Bronchial epithelial cell (primary cell): Measurements from ENCODE around the gene RASSF4. TPM values are rescaled to one million over a fixed set of nuclear protein-coding genes. Genes with fewer than 3 reads are reported as not detected.
A peak's percentile ranks its signal among the peaks of the same experiment; 100 is the strongest.

ENCODE experiments used
- DNase-seq: peaks from one replicate; pipeline ENCODE4 v3.0.0-alpha.2; 2010; ENCODE audit warnings: low read depth
- FAIRE-seq: peaks from 2 replicates; lab custom pipeline; 2011; peaks lifted over from hg19 to GRCh38; lab: Jason Lieb, UNC
- H3K27me3 ChIP-seq: 2 replicates; pipeline ENCODE4 v1.5.1; 2011; ENCODE audit warnings: low read length; ENCODE audit not compliant: control insufficient read depth, insufficient read depth
- H3K36me3 ChIP-seq: 2 replicates; pipeline ENCODE4 v1.5.1; 2011; ENCODE audit warnings: low read length; ENCODE audit not compliant: control insufficient read depth, insufficient read depth
- H3K4me3 ChIP-seq: 2 replicates; pipeline ENCODE4 v1.5.1; 2011; ENCODE audit warnings: mild to moderate bottlenecking, low read depth, low read length, control low read depth
- total RNA-seq: library from RNA; depleted of rRNA; stranded (reverse); fragments of >200 nt; gene quantifications from 2 replicates; pipeline ENCODE4 v1.2.1, GENCODE V29; 2014
- TF ChIP-seq, protein P1 (sequence below): IDR thresholded peaks from 2 replicates; pipeline ENCODE4 v1.5.1; 2011; ENCODE audit warnings: mild to moderate bottlenecking, moderate library complexity, low read length, control low read depth, inconsistent platforms; ENCODE audit not compliant: insufficient read depth, severe bottlenecking

Gene RASSF4
- total RNA-seq, 1 donor from 2014 or later: 0.26 TPM

DNA sequence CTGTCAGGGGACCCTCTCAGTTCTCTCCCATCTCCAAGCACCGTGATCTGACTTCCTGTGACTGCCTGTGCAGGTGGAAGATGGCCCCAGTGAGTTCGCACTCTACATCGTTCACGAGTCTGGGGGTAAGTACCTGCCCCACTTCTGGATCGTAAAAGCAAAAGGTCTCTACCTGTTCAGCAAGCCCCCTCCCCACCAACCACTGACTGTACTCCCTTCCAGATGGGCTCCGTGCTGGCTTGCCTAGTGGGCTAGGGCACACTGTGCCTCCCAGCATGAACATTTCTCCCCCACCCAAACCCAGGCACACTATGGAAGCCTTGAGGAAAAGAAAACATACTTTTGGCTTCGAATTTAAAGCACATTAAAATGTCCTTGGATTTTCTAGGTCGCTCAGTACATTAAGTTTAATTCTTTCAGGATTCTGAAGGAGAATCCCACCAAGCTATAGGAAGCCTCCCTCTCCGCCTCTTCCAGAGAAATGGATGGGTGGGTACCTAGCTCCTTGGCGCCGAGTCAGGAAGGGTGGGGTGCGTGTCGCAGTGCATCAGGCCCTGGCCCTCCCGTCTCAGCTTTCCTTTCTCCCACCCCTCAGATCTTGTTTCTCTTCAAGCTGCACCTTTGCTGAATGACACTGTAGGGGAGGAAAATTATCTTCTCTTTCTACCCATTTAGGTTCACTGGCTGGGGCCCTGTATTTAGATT, 30.1 kb downstream of the RASSF4 start:
- Histone ChIP-seq H3K4me3 (no peak overlapping the region), H3K36me3 (no peaks in the 10 kb centered on the region), H3K27me3 (no peaks in the 10 kb centered on the region)
- DNase-seq (no peak), FAIRE-seq (no peak)
- TF ChIP-seq, protein P1, sequence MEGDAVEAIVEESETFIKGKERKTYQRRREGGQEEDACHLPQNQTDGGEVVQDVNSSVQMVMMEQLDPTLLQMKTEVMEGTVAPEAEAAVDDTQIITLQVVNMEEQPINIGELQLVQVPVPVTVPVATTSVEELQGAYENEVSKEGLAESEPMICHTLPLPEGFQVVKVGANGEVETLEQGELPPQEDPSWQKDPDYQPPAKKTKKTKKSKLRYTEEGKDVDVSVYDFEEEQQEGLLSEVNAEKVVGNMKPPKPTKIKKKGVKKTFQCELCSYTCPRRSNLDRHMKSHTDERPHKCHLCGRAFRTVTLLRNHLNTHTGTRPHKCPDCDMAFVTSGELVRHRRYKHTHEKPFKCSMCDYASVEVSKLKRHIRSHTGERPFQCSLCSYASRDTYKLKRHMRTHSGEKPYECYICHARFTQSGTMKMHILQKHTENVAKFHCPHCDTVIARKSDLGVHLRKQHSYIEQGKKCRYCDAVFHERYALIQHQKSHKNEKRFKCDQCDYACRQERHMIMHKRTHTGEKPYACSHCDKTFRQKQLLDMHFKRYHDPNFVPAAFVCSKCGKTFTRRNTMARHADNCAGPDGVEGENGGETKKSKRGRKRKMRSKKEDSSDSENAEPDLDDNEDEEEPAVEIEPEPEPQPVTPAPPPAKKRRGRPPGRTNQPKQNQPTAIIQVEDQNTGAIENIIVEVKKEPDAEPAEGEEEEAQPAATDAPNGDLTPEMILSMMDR: no peak

- H3K36me3 ChIP-seq: no peaks in the 10 kb centered on the region
- TF ChIP-seq, protein P1: peak; percentile 66
- H3K4me3 ChIP-seq: no peak overlapping the region
- no peak for FAIRE-seq
- no peaks in the 10 kb centered on the region for H3K27me3 ChIP-seq
- DNase-seq: no peak
Observed at GRCh38 chr10:44990302-44990655, 30.7 kb downstream of the RASSF4 start.

DNA sequence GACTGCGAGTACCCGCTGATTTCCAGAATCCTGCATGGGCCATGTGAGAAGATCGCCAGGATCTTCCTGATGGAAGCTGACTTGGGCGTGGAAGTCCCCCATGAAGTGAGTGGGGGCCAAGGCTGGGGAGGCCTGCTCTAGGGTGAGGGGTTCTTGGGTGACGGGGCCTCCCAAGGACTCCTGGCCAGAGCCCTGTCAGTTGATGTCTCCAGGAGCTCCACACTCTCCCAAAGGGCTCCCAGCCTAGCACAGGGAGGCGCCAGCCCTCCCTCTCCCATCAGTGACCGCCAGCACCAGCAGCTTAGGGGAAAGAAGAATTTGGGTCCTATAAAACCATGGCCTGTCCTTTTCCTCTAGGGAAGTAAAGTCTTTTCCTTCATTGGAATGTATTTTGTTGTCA, 31.4 kb downstream of the RASSF4 start:
- H3K27me3 ChIP-seq: no peaks in the 10 kb centered on the region
- H3K4me3 ChIP-seq: no peak overlapping the region
- no peaks in the 10 kb centered on the region for H3K36me3 ChIP-seq
- no peak for FAIRE-seq
- TF ChIP-seq, protein P1: no peak
- DNase-seq: no peak

- TF ChIP-seq, protein P1: no peak
Observed at GRCh38 chr10:44991571-44991970, 32.0 kb downstream of the RASSF4 start.

DNA sequence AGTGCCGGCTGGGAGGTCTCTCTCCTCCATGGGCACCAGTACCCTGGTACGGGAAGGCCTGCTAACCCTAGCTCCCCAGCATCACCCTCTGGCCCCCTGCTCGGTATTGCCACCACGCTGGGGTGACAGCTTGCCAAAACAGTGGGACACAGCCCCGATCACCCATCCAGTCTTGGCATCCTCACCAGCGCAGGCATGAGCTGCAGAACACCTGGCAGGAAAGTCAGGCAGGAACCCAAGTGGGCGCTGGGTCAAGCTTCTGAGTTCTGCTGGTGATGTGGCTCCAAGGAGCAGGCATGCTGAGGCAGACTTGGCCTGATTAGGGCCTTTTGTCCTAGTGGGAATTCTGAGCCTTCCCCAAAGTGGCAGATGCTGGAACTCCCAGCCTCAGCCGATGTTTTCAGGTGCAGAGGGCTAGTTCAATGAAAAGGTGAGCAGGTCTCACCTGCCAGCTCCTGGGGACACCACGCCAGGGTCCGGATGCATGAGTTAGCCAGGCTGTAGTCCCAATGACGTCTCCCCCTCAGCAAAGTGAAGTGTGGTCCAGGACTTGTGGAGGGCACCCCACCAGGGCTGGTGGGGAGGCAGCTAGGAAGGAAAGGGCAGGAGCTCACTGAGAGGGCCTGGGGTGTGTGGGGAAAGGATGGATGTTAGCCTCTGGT, 32.6 kb downstream of the RASSF4 start:
- FAIRE-seq: no peak

More at GRCh38 chr10:44991571-44991970, 32.0 kb downstream of the RASSF4 start:
- Histone ChIP-seq H3K4me3 (no peak overlapping the region), H3K27me3 (no peaks in the 10 kb centered on the region), H3K36me3 (no peaks in the 10 kb centered on the region)
- FAIRE-seq (no peak), DNase-seq (no peak)

More for the DNA sequence above, 32.6 kb downstream of the RASSF4 start:
- H3K36me3 ChIP-seq: no peaks in the 10 kb centered on the region
- DNase-seq: no peak
- H3K27me3 ChIP-seq: no peaks in the 10 kb centered on the region
- no peak overlapping the region for H3K4me3 ChIP-seq
- TF ChIP-seq, protein P1: no peak
